NCI-H2196 (cell line): ENCODE data around the gene IGF1R.
"Not testable (repeated sequence)": the region's sequence is repeated elsewhere in the genome, so short reads cannot be mapped to it uniquely, and the experiment has no call there.

Experiments
- DNase-seq: peaks from one replicate; lab custom pipeline; 2025; ENCODE audit not compliant: unreplicated experiment; lab: John Stamatoyannopoulos, UW

The IGF1R gene

DNA sequence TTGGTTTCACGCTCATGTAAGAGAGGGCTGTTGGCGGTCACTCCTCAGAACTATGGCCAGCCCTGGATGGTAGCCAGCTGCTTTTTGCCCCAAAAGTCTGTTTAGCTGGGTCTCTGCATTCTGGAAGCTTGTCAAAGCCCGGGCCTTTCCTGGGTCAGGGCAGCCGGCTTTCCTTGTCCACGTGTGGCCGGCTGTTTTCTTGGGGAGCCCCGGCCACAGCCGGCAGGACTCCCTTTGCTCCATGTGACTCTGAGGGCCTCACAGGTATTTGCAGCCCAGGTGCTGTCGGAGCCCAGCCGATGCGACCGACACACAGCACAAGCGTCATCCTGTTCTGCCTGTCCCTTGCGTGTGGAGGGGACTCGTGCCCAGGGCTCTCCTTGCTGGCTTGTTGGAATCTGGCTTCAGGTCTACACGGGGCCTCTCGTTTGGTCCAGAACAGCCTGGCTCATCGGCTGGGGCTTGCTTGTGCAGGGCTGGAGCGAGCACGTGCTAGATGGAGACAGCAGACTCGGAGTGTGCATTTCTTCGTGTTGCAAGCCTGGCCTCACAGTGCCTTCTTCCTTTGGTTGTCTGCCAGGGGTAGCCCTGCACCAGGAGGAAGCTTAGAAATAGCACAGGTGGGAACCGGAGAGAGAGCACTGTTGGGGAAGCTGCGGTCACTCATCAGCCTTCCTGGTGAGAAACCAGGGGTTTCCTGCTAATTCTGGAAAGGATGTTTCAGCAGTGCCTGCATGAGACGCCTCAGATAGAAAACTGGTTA, 307.8 kb downstream of the IGF1R start:
- no peak for DNase-seq

DNA sequence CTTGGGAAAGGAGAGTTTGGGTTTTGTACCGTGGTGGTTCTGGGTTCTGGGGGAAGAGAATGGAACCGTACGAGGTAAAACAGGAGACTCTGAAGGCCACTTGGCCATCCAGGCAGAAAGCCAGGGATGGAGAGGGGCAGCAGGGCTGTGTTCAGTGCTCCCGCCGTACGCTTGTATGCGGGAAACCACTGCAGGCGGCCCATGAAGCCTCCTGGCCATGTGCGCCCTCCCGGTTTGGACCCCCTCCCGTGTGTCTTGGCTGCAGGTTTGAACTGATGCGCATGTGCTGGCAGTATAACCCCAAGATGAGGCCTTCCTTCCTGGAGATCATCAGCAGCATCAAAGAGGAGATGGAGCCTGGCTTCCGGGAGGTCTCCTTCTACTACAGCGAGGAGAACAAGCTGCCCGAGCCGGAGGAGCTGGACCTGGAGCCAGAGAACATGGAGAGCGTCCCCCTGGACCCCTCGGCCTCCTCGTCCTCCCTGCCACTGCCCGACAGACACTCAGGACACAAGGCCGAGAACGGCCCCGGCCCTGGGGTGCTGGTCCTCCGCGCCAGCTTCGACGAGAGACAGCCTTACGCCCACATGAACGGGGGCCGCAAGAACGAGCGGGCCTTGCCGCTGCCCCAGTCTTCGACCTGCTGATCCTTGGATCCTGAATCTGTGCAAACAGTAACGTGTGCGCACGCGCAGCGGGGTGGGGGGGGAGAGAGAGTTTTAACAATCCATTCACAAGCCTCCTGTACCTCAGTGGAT, 308.6 kb downstream of the IGF1R start:
- no peak for DNase-seq

DNA sequence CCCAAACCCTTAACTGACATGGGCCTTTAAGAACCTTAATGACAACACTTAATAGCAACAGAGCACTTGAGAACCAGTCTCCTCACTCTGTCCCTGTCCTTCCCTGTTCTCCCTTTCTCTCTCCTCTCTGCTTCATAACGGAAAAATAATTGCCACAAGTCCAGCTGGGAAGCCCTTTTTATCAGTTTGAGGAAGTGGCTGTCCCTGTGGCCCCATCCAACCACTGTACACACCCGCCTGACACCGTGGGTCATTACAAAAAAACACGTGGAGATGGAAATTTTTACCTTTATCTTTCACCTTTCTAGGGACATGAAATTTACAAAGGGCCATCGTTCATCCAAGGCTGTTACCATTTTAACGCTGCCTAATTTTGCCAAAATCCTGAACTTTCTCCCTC, 309.3 kb downstream of the IGF1R start:
- no peak for DNase-seq

DNA sequence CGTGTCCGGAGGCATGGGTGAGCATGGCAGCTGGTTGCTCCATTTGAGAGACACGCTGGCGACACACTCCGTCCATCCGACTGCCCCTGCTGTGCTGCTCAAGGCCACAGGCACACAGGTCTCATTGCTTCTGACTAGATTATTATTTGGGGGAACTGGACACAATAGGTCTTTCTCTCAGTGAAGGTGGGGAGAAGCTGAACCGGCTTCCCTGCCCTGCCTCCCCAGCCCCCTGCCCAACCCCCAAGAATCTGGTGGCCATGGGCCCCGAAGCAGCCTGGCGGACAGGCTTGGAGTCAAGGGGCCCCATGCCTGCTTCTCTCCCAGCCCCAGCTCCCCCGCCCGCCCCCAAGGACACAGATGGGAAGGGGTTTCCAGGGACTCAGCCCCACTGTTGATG, 309.7 kb downstream of the IGF1R start:
- DNase-seq, result no peak

DNA sequence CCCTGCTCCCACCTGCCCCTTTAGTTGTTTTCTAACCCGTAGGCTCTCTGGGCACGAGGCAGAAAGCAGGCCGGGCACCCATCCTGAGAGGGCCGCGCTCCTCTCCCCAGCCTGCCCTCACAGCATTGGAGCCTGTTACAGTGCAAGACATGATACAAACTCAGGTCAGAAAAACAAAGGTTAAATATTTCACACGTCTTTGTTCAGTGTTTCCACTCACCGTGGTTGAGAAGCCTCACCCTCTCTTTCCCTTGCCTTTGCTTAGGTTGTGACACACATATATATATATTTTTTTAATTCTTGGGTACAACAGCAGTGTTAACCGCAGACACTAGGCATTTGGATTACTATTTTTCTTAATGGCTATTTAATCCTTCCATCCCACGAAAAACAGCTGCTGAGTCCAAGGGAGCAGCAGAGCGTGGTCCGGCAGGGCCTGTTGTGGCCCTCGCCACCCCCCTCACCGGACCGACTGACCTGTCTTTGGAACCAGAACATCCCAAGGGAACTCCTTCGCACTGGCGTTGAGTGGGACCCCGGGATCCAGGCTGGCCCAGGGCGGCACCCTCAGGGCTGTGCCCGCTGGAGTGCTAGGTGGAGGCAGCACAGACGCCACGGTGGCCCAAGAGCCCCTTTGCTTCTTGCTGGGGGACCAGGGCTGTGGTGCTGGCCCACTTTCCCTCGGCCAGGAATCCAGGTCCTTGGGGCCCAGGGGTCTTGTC, 310.7 kb downstream of the IGF1R start:
- no peak for DNase-seq

DNA sequence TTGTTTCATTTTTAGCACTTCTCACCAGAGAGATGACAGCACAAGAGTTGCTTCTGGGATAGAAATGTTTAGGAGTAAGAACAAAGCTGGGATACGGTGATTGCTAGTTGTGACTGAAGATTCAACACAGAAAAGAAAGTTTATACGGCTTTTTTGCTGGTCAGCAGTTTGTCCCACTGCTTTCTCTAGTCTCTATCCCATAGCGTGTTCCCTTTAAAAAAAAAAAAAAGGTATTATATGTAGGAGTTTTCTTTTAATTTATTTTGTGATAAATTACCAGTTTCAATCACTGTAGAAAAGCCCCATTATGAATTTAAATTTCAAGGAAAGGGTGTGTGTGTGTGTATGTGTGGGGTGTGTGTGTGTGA, 311.3 kb downstream of the IGF1R start:
- DNase-seq, result no peak

DNA sequence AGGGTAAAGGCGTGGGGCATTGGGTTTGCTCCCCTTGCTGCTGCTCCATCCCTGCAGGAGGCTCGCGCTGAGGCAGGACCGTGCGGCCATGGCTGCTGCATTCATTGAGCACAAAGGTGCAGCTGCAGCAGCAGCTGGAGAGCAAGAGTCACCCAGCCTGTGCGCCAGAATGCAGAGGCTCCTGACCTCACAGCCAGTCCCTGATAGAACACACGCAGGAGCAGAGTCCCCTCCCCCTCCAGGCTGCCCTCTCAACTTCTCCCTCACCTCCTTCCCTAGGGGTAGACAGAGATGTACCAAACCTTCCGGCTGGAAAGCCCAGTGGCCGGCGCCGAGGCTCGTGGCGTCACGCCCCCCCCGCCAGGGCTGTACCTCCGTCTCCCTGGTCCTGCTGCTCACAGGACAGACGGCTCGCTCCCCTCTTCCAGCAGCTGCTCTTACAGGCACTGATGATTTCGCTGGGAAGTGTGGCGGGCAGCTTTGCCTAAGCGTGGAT, 312.3 kb downstream of the IGF1R start:
- DNase-seq, result no peak

DNA sequence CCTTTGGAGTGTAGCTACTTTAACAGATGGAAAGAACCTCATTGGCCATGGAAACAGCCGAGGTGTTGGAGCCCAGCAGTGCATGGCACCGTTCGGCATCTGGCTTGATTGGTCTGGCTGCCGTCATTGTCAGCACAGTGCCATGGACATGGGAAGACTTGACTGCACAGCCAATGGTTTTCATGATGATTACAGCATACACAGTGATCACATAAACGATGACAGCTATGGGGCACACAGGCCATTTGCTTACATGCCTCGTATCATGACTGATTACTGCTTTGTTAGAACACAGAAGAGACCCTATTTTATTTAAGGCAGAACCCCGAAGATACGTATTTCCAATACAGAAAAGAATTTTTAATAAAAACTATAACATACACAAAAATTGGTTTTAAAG, 315.1 kb downstream of the IGF1R start:
- DNase-seq, result no peak

DNA sequence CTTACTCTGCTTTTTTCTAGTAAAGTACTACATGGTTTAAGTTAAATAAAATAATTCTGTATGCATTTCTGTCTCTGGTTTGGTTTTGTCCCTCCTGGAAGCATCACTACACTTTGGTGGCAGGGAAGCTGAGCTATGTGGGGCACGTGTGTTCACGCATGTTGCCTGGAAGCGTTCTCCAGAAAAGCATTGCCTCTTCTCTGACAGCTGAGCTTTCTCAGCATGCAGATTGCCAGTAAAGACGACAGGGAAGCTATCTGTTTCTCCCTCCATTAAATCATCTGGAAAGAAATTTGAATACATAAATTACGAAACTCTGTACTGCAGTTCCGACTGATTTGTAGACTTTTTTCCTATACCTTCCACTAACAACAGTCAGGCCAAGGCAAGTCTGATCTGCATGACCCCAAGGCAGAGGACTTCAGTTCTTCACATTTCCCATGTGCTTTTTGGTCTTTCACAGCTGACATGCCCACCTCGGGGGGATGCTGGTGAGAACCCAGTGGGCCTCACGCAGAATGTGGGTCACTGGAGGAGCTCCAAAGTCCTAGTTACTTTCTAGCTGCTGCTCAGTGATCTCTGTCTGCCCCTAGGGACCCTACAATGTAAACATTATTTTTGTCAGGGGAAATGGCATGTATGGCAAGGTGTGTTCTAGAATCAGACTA, 316.3 kb downstream of the IGF1R start:
- DNase-seq, result no peak

DNA sequence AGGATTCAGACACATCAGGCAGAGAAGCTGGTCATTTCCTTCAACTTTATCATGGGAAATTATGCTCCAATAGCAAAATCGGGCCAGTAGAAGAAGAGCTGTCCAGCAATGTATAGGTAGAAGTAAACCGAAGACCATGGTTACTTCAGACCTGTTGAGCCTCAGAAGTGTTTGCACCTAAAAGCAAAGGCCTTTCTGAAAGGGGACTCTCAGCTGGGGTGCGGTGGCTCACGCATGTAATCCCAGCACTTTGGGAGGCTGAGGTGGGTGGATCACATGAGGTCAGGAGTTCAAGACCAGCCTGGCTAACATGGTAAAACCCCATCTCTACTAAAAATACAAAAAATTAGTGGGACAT, 316.8 kb downstream of the IGF1R start:
- DNase-seq, result not testable (repeated sequence)

DNA sequence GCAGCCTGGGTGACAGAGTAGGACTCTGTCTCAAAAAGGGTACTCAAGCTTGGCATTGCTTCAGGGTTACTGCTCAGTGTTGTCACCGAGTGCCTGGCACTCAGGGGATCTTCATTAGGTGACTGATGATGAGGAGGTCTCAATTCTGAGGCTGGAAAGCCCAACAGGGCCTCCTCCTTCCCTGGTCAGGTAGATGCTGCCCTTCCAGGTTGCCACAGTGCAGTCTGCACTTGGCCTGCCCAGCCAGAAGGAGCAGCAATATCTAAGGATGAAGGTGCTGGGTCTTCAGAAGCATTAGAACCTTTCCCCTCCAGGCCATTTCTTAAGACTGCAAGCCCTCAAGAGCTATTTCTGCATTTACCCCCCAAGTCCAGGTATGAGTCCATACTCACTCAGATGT, 317.3 kb downstream of the IGF1R start:
- no peak for DNase-seq

DNA sequence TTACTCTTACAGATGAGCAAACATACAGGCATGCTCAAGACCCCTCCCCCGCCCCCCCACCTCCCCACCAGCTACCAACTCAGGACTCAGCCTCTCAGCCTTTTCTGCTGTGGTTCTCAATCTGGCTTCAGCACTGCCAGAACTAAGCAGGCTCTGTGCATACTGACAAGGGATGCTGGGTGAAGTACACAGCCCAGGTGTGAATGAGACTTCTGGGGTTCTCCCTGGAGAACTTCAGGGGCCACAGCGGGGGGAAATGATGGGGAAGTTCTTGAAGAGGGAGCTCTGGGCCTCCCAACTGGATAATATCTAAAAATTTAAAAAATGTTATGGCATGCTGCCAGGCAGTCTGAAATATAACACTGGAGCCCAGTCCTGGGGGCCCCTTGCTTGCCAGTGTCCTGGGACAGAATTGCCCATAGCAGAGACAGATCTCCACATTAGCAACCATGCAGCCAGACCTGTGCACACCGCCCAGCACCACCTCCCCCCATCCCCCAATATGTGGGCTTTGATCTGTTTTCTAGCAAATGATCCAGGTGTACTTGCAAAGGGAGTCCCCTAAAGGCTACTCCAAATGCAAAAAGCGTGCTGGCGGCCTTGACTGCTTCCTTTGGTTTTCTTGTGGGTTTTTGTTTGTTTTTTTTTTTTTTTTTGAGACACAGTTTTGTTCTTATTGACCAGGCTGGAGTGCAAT, 317.9 kb downstream of the IGF1R start:
- no peak for DNase-seq

DNA sequence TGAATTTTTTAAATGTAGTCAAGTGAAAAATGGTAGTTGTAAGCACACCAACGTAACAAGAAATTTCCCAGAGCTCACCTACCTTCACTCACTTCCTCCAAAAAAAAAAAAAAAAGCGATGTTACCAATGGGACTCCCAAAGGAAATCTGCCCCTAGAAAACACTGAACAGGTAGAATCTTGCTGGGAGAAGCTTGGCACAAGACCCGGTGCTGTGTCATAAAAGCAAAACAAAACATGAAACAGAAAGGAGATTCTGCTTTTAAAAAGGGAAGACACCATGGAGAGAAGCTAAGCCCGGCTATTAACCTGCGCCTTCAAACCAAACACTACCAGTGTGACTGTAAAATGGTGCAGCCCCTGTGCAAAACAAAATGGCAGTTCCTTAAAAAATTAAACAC, 318.8 kb downstream of the IGF1R start:
- DNase-seq, result no peak

DNA sequence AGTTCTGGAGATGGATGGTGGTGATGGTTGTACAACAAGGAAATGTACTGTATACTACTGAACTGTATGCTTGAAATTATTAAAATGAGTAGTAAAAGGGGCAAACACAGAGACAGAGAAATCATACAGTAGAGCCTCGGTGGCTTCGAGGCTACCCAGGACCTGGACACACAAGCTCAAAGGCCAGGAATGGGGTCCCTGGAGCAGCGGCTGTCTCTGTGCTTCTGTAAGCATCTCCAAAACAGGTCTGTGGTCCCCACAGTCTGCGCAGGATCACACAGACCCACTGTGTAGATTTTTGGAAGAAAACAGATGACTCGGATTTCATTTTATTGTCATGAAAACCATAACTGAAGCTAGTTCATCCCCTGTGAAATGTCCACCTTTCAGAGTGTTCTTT, 319.6 kb downstream of the IGF1R start:
- no peak for DNase-seq

DNA sequence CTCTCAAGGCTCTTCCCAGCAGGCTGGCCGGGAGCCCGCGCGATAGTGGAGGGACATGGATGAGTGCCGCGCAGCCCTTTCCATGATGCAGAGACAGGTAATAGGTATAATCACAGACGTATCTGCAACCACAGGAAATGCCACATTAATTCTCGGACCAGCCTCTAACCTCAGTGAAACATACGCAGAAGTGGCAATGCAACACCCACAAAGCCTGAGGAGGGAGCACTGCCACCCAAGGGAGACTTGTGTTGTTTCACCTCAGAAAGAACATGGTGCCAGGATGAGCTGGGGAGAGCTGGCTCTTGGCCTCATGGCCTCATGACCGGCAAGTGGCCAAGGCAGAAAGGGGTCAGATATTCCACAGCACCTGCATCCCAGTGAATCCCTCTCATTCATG, 320.2 kb downstream of the IGF1R start:
- no peak for DNase-seq

DNA sequence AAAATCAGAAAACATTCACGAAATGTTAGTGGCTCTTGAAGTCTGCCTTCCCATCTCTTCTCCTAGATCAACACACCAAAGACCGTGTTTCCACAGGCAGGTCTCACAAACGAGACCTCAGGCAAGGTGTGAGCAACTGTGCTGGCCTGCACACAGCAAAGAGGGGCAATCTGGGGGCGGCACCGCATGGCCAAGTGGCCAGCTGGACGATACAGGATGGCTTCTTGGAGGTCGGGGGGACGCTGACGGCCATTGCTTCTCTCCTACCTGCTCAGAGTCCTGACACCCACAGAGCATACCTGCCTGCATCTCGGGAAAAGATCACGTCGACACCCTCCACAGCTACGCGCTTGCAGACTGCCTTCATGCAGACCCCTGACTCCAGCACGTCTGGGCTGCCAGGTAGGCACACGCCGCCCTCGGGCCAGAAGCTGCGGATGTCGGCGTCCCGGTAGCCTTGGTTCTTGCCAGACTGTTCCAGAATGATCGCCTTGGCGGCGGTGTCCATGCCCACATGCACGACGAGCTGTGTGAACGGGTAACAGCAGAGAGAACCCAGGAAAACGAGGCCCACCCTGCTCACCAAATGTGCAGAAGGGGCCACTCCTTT, 320.9 kb downstream of the IGF1R start:
- no peak for DNase-seq

DNA sequence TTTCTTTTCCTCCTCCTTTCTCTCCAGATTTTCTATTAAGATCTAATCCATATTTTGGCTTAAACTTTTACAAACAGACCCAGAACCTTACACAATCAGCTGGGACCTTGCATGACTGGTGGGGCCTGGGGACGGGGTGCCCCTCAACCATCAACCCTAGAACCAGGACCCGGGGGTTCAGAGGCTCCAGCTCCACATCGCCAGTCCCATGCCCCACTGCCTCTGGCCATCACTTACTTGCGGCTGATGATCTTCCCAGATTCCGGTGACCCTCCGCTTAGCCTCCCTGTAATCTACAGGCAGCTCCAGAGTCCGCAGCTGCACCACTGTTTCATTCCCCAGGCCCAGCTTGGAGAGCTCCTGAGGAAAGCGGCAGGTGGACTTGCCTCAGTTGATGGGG, 322.5 kb downstream of the IGF1R start:
- no peak for DNase-seq

DNA sequence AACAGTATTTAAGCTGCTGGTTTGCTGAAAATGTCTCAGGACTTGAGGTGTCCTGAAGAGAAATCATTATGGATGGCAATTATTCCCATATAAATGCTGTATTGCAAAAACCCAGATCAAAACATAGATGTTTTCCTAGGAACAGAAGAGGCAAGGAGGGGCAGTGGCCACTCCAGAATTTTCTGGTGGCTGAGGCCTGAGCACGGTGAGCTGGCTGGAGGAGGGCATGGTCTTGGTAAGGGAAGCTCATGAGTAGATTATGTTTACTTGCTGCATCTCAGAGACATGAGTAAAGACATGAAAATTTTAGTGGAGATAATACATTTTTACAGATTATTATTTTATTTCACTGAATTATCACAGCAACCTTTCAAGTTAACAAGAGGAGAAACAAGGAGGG, 328.2 kb downstream of the IGF1R start:
- no peak for DNase-seq

DNA sequence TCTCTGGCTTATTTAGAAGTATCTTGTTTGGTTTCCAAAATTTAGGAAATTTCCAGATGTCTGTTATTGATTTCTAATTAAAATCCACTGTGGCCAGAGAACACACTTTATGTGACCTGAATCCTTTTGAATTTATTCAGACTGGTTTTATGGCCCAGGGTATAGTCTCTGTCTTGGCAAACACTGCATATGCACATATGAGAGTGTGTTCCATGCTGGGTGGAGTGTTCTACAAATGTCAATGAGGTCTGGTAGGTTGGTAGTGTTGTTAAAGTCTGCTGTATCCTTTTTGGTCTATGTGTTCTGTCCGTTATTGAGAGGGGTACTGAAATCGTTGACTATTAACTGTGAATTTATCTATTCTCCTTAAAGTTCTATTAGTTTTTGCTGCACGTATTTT, 329.1 kb downstream of the IGF1R start:
- DNase-seq, result no peak

DNA sequence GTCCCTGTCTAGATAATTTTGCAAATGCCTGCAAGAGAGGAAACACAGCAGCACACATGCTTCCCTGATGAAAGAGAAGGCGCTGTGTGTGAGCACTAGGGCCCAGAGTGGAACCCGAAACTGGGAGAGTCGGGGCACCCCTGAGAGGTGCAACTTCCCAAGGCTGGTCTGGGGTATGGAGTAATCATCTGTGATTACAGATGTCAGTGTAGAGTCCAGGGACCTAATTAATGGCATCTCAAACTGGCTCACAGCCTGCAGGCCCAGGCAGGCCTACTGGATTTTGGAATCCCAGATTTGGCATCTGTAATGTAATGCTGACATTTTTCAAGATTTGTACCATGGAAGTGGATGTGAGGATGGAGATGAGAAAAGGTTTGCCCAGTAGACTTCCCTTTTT, 329.8 kb downstream of the IGF1R start:
- no peak for DNase-seq

DNA sequence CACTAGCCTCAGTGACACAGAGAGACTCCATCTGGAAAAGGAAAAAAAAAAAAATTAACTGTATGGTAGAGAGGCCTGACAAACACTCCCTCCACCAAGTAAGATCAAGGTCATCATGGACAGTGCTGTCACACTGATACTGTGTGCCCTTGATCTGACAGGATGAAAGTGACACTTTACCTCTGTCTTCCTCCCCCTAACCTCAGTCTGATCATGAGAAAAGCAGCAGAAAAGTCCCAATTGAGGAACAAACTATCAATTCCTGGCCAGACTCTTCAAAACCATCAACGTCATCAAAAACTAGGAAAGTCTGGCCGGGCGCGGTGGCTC, 332.5 kb downstream of the IGF1R start:
- DNase-seq, result no peak
